PC-3 (cell line): Measurements from ENCODE around the gene GALNT10. TPM values are rescaled to one million over a fixed set of nuclear protein-coding genes. Genes with fewer than 3 reads are reported as not detected.

ENCODE experiments used
- ATAC-seq: fragments of 200-7000 bp; cut with Tn5 transposase; 2 replicates; pipeline ENCODE4 v1.9.1; 2020; ENCODE audit warnings: mild to moderate bottlenecking, moderate library complexity
- BruUV-seq: library from RNA; stranded (reverse); fragments of 400-500 nt; replicated peaks from 2 replicates; lab custom pipeline; 2021; lab: Mats Ljungman, UMichigan
- CTCF ChIA-PET: fragments of 300-600 bp; sonication (Branson Sonifier 250); formaldehyde crosslinking; loops from one replicate; lab custom pipeline; 2022; ENCODE audit warnings: antibody characterized with exemption; lab: Charles Lee
- POLR2A ChIA-PET: fragments of 300-600 bp; sonication (Branson Sonifier 250); formaldehyde crosslinking; loops from one replicate; lab custom pipeline; 2022; ENCODE audit warnings: antibody characterized with exemption; ENCODE audit not compliant: unreplicated experiment; lab: Charles Lee
- DNase-seq: peaks from one replicate; pipeline ENCODE4 v3.0.0-alpha.2; 2015
- H2AFZ ChIP-seq: fragments of 300-600 bp; sonication (generic); 2 replicates; pipeline ENCODE4 v1.6.0; 2016; ENCODE audit warnings: antibody characterized with exemption, low read length
- H3F3A ChIP-seq: fragments of 300-600 bp; sonication (generic); one replicate; pipeline ENCODE4 v1.6.0; 2017; ENCODE audit warnings: antibody characterized with exemption, low read length, control low read depth, mild to moderate bottlenecking; ENCODE audit not compliant: unreplicated experiment
- H3K27ac ChIP-seq: fragments of 300-600 bp; sonication (generic); 2 replicates; pipeline ENCODE4 v1.5.1; 2016; ENCODE audit warnings: mild to moderate bottlenecking, low read length
- H3K27me3 ChIP-seq: fragments of 300-600 bp; sonication (generic); 2 replicates; pipeline ENCODE4 v1.6.1; 2016; ENCODE audit warnings: low read length, mixed read lengths
- H3K36me3 ChIP-seq: fragments of 300-600 bp; sonication (generic); 2 replicates; pipeline ENCODE4 v1.6.1; 2016; ENCODE audit warnings: low read depth, mixed run types, low read length, mixed read lengths
- H3K4me1 ChIP-seq: fragments of 300-600 bp; sonication (generic); 2 replicates; pipeline ENCODE4 v1.5.1; 2016; ENCODE audit warnings: low read length; ENCODE audit not compliant: insufficient read depth
- H3K4me2 ChIP-seq: fragments of 300-600 bp; sonication (generic); 2 replicates; pipeline ENCODE4 v1.6.0; 2016; ENCODE audit warnings: low read length
- H3K4me3 ChIP-seq: fragments of 300-600 bp; sonication (generic); 2 replicates; pipeline ENCODE4 v1.5.1; 2016; ENCODE audit warnings: mild to moderate bottlenecking, low read length, mixed read lengths
- H3K79me2 ChIP-seq: fragments of 300-600 bp; sonication (generic); 2 replicates; pipeline ENCODE4 v1.6.1; 2017; ENCODE audit warnings: low read length, mixed read lengths
- H3K9ac ChIP-seq: fragments of 300-600 bp; sonication (generic); 2 replicates; pipeline ENCODE4 v1.6.0; 2016; ENCODE audit warnings: mild to moderate bottlenecking, low read length
- H3K9me2 ChIP-seq: fragments of 300-600 bp; sonication (generic); replicated peaks from 2 replicates; pipeline ENCODE4 v1.6.1; 2016; ENCODE audit warnings: mixed run types, low read length, mixed read lengths
- H3K9me3 ChIP-seq: fragments of 300-600 bp; sonication (generic); 2 replicates; pipeline ENCODE4 v1.6.1; 2016; ENCODE audit warnings: low read length, mixed read lengths
- H4K20me1 ChIP-seq: fragments of 300-600 bp; sonication (generic); 2 replicates; pipeline ENCODE4 v1.6.1; 2016; ENCODE audit warnings: low read length, mixed read lengths
- CTCF ChIP-seq: fragments of 300-600 bp; sonication (generic); conservative IDR thresholded peaks from 2 replicates; pipeline ENCODE4 v1.5.1; 2017; ENCODE audit warnings: antibody characterized with exemption, low read depth, mild to moderate bottlenecking, low read length
- EZH2 ChIP-seq: fragments of 300-600 bp; sonication (generic); IDR thresholded peaks from one replicate; pipeline ENCODE4 v1.6.1; 2017; ENCODE audit warnings: antibody characterized with exemption, mild to moderate bottlenecking, low read length; ENCODE audit not compliant: unreplicated experiment
- EZH2phosphoT487 ChIP-seq: fragments of 300-600 bp; sonication (generic); IDR thresholded peaks from 2 replicates; pipeline ENCODE4 v1.6.1; 2018; ENCODE audit warnings: mild to moderate bottlenecking, antibody characterized with exemption, low read length, borderline replicate concordance
- intact Hi-C: fragments of 100-400 bp; cut with micrococcal nuclease; formaldehyde crosslinking; loops from 2 replicates; pipeline ENCODE4 v1.9.0; 2023
- total RNA-seq: library from RNA; depleted of rRNA; stranded (reverse); fragments of >200 nt; gene quantifications from 2 replicates; pipeline ENCODE4 v1.2.3, GENCODE V29; 2014

The GALNT10 gene
- total RNA-seq, 1 experiment from 2014 or later, result 46.2 TPM

- Histone ChIP-seq H3F3A (no peaks in the 10 kb centered on the region), H2AFZ (no peak overlapping the region), H3K4me3 (no peak overlapping the region), H3K36me3 (no peaks in the 10 kb centered on the region), H3K4me1 (no peaks in the 10 kb centered on the region), H3K27ac (no peak overlapping the region), H3K9ac (no peak overlapping the region), H3K4me2 (no peak overlapping the region), H3K79me2 (no peaks in the 10 kb centered on the region), H3K27me3 (no peaks in the 10 kb centered on the region), H3K9me3 (no peaks in the 10 kb centered on the region), H4K20me1 (no peaks in the 10 kb centered on the region), H3K9me2 (no peaks in the 10 kb centered on the region)
- CTCF ChIA-PET, result no interaction called here
- no TSS peak for BruUV-seq
- intact Hi-C loops, result no loop called here
- ATAC-seq (no peak), DNase-seq (no peak)
- POLR2A ChIA-PET, result no interaction called here
- TF ChIP-seq EZH2 (no peak), CTCF (no peak), EZH2phosphoT487 (no peak)
Measured at GRCh38 chr5:154265197-154265773, 74.8 kb downstream of the GALNT10 start.

- no peaks in the 10 kb centered on the region for H3K9me2 ChIP-seq
- H3K9me3 ChIP-seq, result no peaks in the 10 kb centered on the region
- H3K4me3 ChIP-seq, result no peak overlapping the region
- ChIA-PET CTCF (no interaction called here), POLR2A (no interaction called here)
- no peak overlapping the region for H3K9ac ChIP-seq
- no peak overlapping the region for H3K27ac ChIP-seq
- no peaks in the 10 kb centered on the region for H3K36me3 ChIP-seq
- intact Hi-C loops, result no loop called here
- H4K20me1 ChIP-seq, result no peaks in the 10 kb centered on the region
- no peak overlapping the region for H2AFZ ChIP-seq
- TF ChIP-seq EZH2, result no peak
- no peak for TF ChIP-seq CTCF
- TF ChIP-seq EZH2phosphoT487, result no peak
- no peak overlapping the region for H3K4me2 ChIP-seq
- ATAC-seq (no peak), DNase-seq (no peak)
- no peaks in the 10 kb centered on the region for H3K79me2 ChIP-seq
- BruUV-seq, result no TSS peak
- H3K4me1 ChIP-seq, result no peaks in the 10 kb centered on the region
- no peaks in the 10 kb centered on the region for H3K27me3 ChIP-seq
- H3F3A ChIP-seq, result no peaks in the 10 kb centered on the region
Measured at GRCh38 chr5:154267516-154267915, 77.0 kb downstream of the GALNT10 start.

GRCh38 chr5:154268073-154268472 lies 77.5 kb downstream of the GALNT10 start:
- no peak for TF ChIP-seq CTCF
- no peak for TF ChIP-seq EZH2phosphoT487
- no peak for TF ChIP-seq EZH2
- no peaks in the 10 kb centered on the region for H3K36me3 ChIP-seq
- no peak overlapping the region for H3K4me2 ChIP-seq
- H2AFZ ChIP-seq, result no peak overlapping the region
- no peak overlapping the region for H3K27ac ChIP-seq
- H3K4me1 ChIP-seq, result no peaks in the 10 kb centered on the region
- ATAC-seq (no peak), DNase-seq (no peak)
- no peaks in the 10 kb centered on the region for H3K9me2 ChIP-seq
- no peaks in the 10 kb centered on the region for H3F3A ChIP-seq
- H3K79me2 ChIP-seq, result no peaks in the 10 kb centered on the region
- BruUV-seq, result no TSS peak
- ChIA-PET CTCF (no interaction called here), POLR2A (no interaction called here)
- no peaks in the 10 kb centered on the region for H3K9me3 ChIP-seq
- H3K27me3 ChIP-seq, result no peaks in the 10 kb centered on the region
- intact Hi-C loops, result no loop called here
- no peaks in the 10 kb centered on the region for H4K20me1 ChIP-seq
- no peak overlapping the region for H3K4me3 ChIP-seq
- H3K9ac ChIP-seq, result no peak overlapping the region
